Testis (tissue), 3 donors: Measurements from ENCODE around the gene TSPAN11. TPM values are rescaled to one million over a fixed set of nuclear protein-coding genes. Genes with fewer than 3 reads are reported as not detected.

Source experiments
- DNase-seq: peaks from one replicate; pipeline ENCODE4 v3.0.0-alpha.2; 2019
- H3K27ac ChIP-seq, 2 donors: fragments of 200-600 bp; sonication (generic); one replicate each; pipeline ENCODE4 v1.5.1; 2019
- H3K27me3 ChIP-seq: fragments of 200-600 bp; sonication (generic); one replicate; pipeline ENCODE4 v1.5.1; 2019
- H3K36me3 ChIP-seq: fragments of 200-600 bp; sonication (generic); one replicate; pipeline ENCODE4 v1.5.1; 2017; ENCODE audit warnings: low read depth; ENCODE audit errors: missing control alignments
- H3K4me1 ChIP-seq: fragments of 200-600 bp; sonication (generic); one replicate; pipeline ENCODE4 v1.5.1; 2019
- H3K4me3 ChIP-seq, 2 donors: fragments of 200-600 bp; sonication (generic); one replicate each; pipeline ENCODE4 v1.5.1; 2017 to 2019
- H3K9me3 ChIP-seq: fragments of 200-600 bp; sonication (generic); one replicate; pipeline ENCODE4 v1.5.1; 2017
- POLR2A ChIP-seq: fragments of 450-650 bp; IDR thresholded peaks from one replicate; pipeline ENCODE4 v1.6.1; 2017; ENCODE audit warnings: antibody characterized with exemption, mild to moderate bottlenecking, moderate library complexity
- WGBS, 2 donors: methylation state at CpG; one replicate each; pipeline ENCODE4 v1.1.5; 2018; 5-methylcytosine and 5-hydroxymethylcytosine counted together
- intact Hi-C: fragments of 100-400 bp; cut with DNase I; formaldehyde crosslinking; loops from one replicate; pipeline ENCODE4 v1.15.1; 2023; ENCODE audit warnings: low total_unique reads
- polyA plus RNA-seq: library from polyadenylated mRNA; stranded (reverse); fragments of 350-450 nt; fragmentation: Illumina TruSeq; extraction: RNeasy Lipid Tissue Mini Kit (QIAGEN cat#74804); gene quantifications from one replicate; pipeline ENCODE4 v1.2.3, GENCODE V29; 2014; ENCODE audit warnings: low read depth, low replicate concordance; ENCODE audit not compliant: insufficient read depth
- total RNA-seq, 2 donors: library from RNA; depleted of rRNA; stranded (reverse); fragments of >200 nt; gene quantifications; one replicate each; pipeline ENCODE4 v1.2.3, GENCODE V29; 2016
- TF ChIP-seq, protein P1 (sequence below), 3 experiments: fragments of 450-650 bp in 2 of 3; fragments of 200-600 bp in 1 of 3; sonication (generic) in 1 of 3; IDR thresholded peaks; one replicate each; pipeline ENCODE4 v1.5.1; 2016 to 2019; ENCODE audit warnings: antibody characterized with exemption in 3 of 3, mild to moderate bottlenecking in 2 of 3, moderate library complexity in 1 of 3

Gene TSPAN11
- total and polyA plus RNA-seq, 3 donors from 2014 or later = 2.4 to 2.7 (median 2.7) TPM

DNA sequence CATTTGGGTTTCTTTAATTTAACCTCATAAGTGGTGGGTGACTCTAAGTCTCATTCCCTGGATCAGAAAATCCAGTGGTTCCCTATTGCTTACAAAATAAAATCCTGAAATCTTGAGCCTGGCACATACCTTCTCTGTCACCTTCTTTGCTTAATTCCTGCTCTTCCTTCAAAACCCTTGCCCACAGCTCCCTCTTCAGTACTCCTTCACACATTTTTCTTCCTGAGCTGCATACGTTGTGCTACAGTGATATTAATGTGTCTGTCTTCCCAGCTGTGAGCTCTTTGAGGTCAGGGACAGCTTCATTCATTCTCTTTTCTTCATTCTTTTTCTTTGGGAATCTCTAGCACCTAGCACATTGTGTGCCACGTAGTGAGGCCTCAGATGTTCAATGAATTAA lies 9.5 kb downstream of the TSPAN11 start:
- intact Hi-C loops = no loop called here
- Histone ChIP-seq H3K9me3 (no peaks in the 10 kb centered on the region), H3K27me3 (no peaks in the 10 kb centered on the region), H3K4me1 (no peaks in the 10 kb centered on the region), H3K27ac (no peak overlapping the region), H3K4me3 (no peak overlapping the region), H3K36me3 (no peaks in the 10 kb centered on the region)
- WGBS, 2 donors = 52 to 60% methylated on average over 2 of the region's 2 CpGs
- TF ChIP-seq POLR2A = no peak
- TF ChIP-seq, protein P1, sequence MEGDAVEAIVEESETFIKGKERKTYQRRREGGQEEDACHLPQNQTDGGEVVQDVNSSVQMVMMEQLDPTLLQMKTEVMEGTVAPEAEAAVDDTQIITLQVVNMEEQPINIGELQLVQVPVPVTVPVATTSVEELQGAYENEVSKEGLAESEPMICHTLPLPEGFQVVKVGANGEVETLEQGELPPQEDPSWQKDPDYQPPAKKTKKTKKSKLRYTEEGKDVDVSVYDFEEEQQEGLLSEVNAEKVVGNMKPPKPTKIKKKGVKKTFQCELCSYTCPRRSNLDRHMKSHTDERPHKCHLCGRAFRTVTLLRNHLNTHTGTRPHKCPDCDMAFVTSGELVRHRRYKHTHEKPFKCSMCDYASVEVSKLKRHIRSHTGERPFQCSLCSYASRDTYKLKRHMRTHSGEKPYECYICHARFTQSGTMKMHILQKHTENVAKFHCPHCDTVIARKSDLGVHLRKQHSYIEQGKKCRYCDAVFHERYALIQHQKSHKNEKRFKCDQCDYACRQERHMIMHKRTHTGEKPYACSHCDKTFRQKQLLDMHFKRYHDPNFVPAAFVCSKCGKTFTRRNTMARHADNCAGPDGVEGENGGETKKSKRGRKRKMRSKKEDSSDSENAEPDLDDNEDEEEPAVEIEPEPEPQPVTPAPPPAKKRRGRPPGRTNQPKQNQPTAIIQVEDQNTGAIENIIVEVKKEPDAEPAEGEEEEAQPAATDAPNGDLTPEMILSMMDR (IDR thresholded peaks at IDR 0.05) = no peak
- DNase-seq = no peak

DNA sequence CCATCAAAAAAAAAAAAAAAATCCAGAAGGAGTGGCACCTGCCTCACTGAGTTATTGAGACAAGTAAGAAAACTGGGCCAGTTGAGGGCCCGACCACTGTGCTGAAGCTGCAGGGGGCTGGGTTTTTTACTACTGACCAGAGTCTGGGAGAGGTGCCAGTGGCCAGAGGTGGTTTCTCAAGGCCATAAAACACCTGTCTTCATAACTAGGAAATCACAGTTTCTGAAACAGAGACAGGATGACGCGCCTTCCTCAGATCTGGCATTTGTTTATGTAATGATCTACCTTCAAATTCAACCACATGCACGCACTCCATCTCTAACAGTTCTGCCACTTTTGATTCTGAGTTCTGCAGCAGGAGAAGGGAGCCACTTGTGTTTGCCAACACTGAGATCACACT lies 12.7 kb downstream of the TSPAN11 start:
- intact Hi-C loops = no loop called here
- no peaks in the 10 kb centered on the region for H3K9me3 ChIP-seq
- H3K36me3 ChIP-seq = no peaks in the 10 kb centered on the region
- no peaks in the 10 kb centered on the region for H3K27me3 ChIP-seq
- H3K4me3 ChIP-seq = no peak overlapping the region
- TF ChIP-seq, protein P1 (IDR thresholded peaks at IDR 0.05) = no peak
- no peak for TF ChIP-seq POLR2A
- no peaks in the 10 kb centered on the region for H3K4me1 ChIP-seq
- DNase-seq = no peak
- WGBS, 2 donors = 90 to 97% methylated on average over 4 of the region's 4 CpGs
- no peak overlapping the region for H3K27ac ChIP-seq

DNA sequence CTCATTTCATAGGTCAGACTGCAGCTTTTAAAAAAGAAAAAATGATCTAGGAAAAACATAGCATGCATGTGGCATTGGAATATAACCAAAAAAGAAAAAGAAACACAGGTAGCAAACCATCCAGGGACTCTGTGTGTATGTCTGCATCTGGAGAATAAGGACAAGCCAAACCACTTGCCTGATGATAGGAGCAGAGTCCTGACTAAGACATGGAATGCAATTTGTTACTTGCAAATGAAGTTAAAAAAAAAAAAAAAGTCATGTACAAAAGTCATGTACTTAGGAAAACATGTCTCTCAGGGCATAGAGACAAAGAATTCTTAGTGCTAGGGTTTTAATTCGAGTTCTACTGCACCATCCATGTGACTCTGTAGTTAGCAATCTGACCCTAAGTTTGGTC lies 15.9 kb downstream of the TSPAN11 start:
- intact Hi-C loops = no loop called here

DNA sequence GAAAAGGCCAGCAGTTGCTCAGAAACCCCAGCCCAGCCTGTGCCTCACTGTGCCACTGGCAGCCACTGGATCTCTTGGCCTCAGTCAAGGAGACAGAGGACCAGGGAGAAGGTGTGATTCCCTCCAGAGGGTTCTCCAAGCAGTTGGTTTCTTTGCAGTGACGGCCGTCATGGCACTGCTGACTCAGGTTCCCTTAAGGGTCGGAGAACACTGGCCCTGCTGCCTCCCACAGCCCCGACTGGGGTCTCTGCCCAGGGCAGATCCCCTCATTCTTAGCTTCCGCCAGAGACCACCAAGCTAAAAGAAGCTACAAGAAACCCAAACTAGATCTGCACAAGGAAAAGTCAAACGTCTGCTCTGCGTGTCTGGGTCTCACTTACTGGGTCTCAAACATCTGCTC lies 16.4 kb downstream of the TSPAN11 start:
- H3K4me1 ChIP-seq = no peaks in the 10 kb centered on the region
- H3K27ac ChIP-seq = no peak overlapping the region
- WGBS, 2 donors = 88 to 89% methylated on average over 3 to 7 of the region's 7 CpGs
- H3K4me3 ChIP-seq = no peak overlapping the region
- TF ChIP-seq, protein P1 (IDR thresholded peaks at IDR 0.05) = no peak
- intact Hi-C loops = no loop called here
- no peaks in the 10 kb centered on the region for H3K27me3 ChIP-seq
- H3K36me3 ChIP-seq = no peaks in the 10 kb centered on the region
- H3K9me3 ChIP-seq = no peaks in the 10 kb centered on the region
- DNase-seq = no peak

More for the DNA sequence above, 15.9 kb downstream of the TSPAN11 start:
- Histone ChIP-seq H3K9me3 (no peaks in the 10 kb centered on the region), H3K4me1 (no peaks in the 10 kb centered on the region), H3K4me3 (no peak overlapping the region), H3K36me3 (no peaks in the 10 kb centered on the region), H3K27me3 (no peaks in the 10 kb centered on the region), H3K27ac (no peak overlapping the region)
- TF ChIP-seq, protein P1 (IDR thresholded peaks at IDR 0.05) = no peak
- no peak for TF ChIP-seq POLR2A
- DNase-seq = no peak
- WGBS, 2 donors = 58 to 65% methylated on average over 1 of the region's 1 CpG

DNA sequence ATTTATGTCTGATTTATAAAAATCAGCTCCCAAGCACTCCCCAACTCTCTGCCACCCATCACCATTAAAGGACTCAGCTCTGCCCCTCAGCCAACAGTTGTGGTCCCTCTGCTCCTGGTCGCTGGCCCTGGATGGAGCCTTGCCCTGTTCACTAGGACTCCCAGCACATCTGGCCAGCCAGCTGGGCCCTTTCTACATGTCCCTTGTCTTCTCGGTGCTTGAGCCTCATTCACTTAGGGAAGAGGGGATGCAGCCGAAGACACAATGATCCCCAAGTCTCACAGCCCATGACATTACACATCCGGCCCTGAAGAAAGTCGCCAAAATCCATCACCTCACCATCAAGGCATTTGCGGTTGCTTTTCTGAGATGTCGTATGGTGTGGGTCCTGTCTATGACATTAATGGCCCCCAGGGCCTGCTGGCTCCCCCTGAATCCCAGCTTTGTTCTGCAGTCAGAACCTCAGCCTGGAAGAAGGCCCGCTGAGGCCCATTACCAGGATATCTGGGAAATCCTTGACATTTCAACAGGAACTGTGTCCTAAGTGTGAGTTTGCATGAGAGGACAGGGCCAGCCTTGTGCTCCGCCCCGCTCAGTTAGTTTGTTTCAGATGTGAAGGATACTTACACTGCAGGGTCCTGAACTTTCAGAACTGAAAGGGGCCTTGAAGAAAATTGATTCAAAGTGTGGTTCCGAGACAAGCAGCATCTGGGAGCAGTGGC lies 19.1 kb downstream of the TSPAN11 start:
- H3K27me3 ChIP-seq = no peaks in the 10 kb centered on the region
- no peaks in the 10 kb centered on the region for H3K36me3 ChIP-seq
- H3K9me3 ChIP-seq = no peaks in the 10 kb centered on the region
- intact Hi-C loops = no loop called here
- 80 to 94% methylated on average over 11 of the region's 11 CpGs for WGBS, 2 donors
- H3K27ac ChIP-seq = no peak overlapping the region
- no peak overlapping the region for H3K4me3 ChIP-seq
- TF ChIP-seq POLR2A = no peak
- TF ChIP-seq, protein P1 (IDR thresholded peaks at IDR 0.05) = no peak
- no peaks in the 10 kb centered on the region for H3K4me1 ChIP-seq
- no peak for DNase-seq
